Measurements from ENCODE around the gene TRIB2.

The TRIB2 gene

GRCh38 chr2:12754643-12755042 lies 37.9 kb downstream of the TRIB2 start:
- DNase-seq: no peak

DNA sequence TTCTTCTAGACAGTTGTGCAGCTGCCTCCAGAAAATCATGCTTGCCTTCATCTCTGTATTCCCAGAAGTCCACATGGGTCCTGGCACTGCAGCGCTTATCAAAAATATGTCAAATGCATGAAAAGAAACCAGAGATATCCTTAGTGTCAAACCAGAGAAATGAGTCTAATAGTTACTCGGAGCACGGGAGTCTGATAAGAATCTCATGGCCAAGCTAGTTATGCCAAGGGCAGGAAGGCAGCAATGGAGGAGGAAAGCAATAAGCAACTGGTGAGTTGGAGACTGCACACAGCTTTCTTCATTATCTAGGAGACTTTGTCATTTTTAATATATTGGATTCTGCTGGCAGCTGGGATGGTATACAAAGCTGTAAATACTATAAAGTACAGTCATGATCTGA lies 38.6 kb downstream of the TRIB2 start:
- no peak for DNase-seq

- no peak for DNase-seq
Observed at GRCh38 chr2:12759248-12759647, 42.5 kb downstream of the TRIB2 start.

- DNase-seq: no peak
Observed at GRCh38 chr2:12761104-12761503, 44.4 kb downstream of the TRIB2 start.

GRCh38 chr2:12762337-12762736 lies 45.6 kb downstream of the TRIB2 start:
- no peak for DNase-seq

GRCh38 chr2:12762976-12763375 lies 46.2 kb downstream of the TRIB2 start:
- DNase-seq: no peak

DNA sequence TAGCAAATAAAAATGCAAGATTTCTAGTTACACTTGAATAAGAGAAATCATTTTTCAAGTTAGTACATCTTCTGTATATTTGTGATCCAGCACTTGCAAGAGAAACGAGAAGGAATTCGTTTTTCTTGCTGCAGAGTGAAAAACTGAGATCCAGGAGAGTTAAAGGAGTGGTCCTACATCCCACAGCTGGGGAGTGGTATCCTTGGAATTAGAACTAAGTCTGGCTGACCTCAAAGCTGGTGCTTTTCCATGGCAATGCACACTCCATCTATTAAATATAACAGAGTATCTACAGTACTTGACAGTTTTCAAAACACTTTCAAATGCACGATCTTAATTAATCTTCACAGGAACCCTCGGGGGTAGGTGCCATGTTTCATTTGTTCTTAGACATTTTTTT lies 46.8 kb downstream of the TRIB2 start:
- no peak for DNase-seq

GRCh38 chr2:12764075-12764730 lies 47.5 kb downstream of the TRIB2 start:
- no peak for DNase-seq

DNA sequence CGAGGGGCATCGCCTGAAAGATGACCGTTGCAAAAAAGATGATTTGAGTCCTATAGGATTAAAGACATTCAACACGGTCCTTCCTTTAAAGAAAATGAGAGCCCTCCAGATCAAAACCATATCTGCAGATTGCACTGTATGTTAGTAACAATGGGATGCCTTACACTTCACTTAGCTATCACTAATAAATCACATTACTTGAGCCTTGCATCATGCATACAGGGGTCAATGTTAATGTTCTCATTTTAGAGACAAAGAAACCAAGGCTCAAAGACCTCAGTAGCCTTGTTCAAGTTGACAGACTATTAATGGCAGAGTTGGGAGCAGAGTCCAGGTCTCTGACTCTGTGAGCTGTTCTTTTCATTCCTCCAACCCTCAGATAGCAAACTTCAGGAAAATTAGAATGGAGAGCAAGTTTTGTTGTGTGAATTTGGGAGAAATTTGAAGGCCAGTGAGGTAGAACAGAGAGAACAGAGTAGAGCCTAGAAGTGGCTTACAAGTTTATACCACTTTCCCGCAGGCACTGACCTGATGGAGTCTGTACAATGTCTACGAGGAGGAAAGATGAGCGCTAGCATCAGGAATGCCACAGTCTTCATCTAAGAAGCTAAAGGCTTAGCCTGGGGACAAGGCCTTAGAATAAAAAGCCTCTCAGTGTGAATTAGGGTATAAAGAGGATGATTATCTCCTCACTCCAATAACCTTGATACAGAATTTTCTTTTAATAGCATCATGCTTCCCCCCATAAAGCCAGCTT lies 48.3 kb downstream of the TRIB2 start:
- no peak for DNase-seq

DNA sequence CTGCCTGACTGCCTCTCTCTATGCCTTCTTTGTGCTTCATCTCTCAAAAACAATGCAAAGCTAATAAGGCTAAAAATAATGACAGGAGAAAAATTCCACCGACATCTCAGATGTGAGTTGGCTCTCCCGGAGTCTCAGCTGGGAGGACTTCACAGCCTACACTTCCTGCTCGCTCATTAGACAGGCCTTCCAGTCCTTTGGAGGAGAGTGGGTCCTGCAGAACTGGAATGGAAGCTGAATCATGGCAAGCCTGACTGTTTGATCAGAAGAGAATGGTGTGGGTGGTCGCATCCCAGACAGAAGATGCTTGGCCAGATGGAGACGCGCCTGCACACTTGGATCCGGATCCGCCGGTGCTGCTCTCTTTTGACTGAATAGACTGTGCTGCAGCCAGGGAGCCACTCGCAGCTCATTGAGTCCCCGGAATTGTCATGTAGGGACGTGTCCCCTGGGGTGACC lies 49.7 kb downstream of the TRIB2 start:
- DNase-seq: no peak

DNA sequence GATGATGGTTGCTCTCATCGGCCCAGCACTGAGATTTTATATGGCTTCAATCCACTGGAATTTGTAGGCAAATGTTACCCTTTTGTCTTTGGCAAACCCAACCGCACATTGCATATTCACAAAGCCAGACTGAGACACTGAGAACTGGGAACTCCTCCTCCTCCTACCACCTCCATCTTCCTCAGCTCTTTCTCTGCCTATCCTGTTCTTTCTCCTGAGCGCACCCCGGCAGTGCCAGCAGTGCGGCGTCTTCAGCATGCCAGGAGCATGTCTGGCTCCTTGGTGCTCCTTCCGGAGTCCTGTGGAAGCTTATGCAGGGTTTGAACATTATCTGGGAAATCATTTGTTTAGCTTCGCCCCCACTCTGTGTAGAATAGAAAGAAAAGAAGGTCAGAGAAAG lies 50.8 kb downstream of the TRIB2 start:
- no peak for DNase-seq

DNA sequence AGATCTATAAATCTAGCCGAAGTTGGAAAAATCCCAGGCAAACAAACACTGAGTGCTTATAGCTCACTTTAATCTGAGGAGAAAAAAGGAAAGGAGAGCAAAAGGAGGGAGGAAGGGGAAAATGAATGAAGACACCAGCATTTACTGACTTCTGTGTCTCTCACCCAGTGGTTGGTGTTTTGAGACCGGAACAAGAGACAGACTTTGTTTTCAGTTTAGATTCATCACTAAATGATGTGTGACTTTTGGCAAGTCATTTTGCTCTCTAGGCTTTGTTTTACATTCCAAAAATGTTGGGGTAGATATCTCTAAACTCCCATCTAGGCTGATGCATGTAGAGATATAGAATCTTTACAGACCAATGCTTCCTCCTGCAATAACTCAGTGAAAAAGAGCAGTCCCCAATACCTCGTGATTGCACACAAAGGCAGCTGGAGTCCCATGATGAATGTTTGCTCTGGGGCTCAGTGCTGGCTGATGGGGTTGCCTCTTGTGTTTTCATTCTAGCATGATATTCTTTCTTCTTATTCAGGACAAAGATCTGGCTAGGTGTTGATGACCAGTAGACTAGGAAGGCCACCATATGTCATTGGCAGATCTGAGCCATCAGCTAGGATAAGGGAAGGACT lies 51.4 kb downstream of the TRIB2 start:
- no peak for DNase-seq

DNA sequence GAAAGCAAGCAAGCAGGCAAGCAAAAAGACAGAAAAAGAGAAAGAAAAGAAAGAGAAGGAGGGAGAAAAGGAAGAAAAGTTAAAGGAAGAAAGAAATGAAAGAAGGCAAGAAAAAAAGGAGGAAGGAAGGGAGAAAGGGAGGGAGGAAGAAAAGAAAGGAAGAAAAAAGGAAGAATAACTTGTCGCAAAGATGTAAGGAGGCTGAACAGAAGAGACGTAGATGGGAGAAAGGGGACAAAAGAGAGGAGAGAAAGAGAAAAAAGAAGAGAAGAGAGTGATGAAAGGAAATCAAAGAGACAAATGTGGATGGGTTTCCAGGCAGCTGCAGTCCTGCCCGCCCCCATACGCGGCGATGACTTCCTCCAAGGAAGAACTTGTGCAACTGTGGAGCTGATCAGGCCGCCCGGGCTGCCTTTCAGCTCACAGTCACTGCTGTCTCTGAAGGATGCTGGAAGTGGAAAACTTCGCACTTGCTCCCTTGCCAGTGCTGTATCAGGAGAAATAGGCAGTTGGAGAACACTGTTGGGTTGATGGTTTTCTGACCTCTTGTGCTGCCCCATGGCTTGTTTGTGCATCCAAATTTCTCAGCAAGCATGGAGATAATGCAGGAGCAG lies 52.9 kb downstream of the TRIB2 start:
- no peak for DNase-seq

- no peak for DNase-seq
Observed at GRCh38 chr2:12770300-12770968, 53.7 kb downstream of the TRIB2 start.

DNA sequence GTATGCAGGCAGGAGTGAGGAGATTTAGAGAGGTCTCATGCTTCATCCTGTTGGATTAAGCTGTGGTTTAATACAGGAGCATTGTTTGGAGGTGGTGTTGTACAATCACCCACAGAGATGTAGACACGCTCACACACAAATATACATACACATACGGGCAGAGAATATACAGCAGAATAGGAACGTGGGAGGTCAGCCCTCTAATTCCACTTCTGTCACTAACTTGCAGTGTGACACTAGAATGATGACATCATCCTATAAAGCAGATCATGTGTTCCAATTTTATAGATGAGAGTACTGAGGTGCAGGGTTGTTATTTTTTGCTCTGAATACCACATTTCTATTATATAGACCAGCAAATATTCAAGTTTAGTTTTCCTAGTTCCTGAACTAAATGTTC lies 54.4 kb downstream of the TRIB2 start:
- no peak for DNase-seq

DNA sequence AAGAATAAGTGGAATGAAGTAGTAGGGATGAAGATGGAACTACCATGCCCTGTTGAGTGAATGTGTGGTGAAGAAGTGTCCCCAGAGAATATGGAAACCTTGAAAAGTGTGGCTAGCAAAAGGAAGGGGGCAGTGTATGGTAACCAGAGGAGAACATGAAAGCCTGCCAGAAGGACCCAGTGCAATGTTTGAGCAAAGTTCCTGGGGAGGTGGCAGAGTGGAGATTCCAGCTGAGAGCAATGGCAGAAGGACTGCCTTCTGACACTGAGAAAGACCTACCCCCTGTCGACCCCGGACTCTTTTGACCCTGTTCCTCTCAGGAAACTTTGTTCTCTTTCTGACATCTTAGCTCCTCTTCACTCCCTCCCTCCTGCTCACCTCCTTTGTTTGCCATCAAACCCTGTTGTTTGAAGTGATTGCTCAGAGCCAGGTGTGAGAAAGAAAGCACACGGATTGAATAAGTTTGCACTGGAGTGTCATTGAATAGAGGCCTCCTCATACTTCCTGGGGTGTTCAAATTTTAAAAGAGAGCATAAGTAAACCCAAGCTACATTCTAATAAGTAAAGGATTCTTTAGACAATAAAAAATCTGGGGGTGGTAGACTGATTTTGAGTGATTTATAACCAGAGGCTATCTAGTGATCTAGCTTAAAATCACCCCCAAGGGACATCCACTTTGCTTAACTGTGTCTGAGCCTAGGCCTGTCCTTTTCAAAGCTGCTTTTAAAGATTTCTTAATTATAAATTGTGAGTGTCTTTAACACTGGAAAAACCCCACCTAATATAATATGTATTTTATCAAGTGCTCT lies 57.1 kb downstream of the TRIB2 start:
- no peak for DNase-seq

DNA sequence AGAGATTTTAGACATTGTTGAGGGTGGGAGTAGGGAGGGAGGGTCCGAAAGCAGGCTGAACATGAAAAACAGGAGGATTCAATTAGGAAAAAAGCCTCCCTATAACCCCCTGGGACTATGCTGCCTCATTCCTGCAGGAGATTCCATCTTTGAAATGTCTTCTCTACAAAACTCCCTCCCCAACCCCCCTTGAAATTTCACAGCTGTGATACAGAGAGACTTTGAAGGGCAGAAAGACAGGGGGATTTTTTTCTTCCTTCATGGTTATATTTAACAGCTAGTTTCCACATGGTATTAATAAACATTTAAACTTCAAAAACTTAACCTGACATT lies 57.6 kb downstream of the TRIB2 start:
- DNase-seq: no peak

DNA sequence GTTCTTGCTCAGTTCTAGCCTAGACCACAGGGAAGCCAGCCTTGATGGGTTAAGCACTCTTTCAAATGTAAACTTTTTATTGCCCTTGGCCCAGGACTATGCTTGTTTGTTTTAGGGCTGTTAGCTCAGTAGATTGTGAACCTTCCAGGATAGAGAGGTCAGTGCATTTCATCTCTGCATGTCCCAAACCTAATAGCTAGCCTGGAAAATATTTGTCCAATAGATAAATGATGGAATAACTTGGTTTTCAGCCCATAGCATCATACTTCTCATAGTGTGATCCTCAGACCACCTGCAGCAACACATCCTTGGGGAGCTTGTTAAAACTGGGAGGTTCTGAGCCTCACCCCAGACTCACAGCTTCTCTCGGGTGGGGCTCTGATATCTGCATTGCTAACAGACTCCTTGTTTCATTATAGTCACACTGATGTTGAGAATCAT lies 59.8 kb downstream of the TRIB2 start:
- no peak for DNase-seq

- no peak for DNase-seq
Observed at GRCh38 chr2:12778369-12778768, 61.6 kb downstream of the TRIB2 start.

GRCh38 chr2:12778811-12779579 lies 62.3 kb downstream of the TRIB2 start:
- DNase-seq: no peak

- no peak for DNase-seq
Observed at GRCh38 chr2:12781329-12781728, 64.6 kb downstream of the TRIB2 start.

Data from cerebellar nuclear complex (tissue), 1 donor.